Caco-2 (cell line): ENCODE results near the gene MTHFD1L. TPM values are rescaled to one million over a fixed set of nuclear protein-coding genes. Genes with fewer than 3 reads are reported as not detected.

Source experiments
- BruUV-seq: library from RNA; stranded (reverse); fragments of 400-500 nt; replicated peaks from 2 replicates; lab custom pipeline; 2021; lab: Mats Ljungman, UMichigan
- CTCF ChIA-PET: fragments of 300-600 bp; sonication (Branson Sonifier 250); formaldehyde crosslinking; loops from one replicate; lab custom pipeline; 2022; ENCODE audit warnings: antibody characterized with exemption; lab: Charles Lee
- POLR2A ChIA-PET: fragments of 300-600 bp; sonication (Branson Sonifier 250); formaldehyde crosslinking; loops from one replicate; lab custom pipeline; 2022; ENCODE audit warnings: antibody characterized with exemption; lab: Charles Lee
- DNase-seq, 2 experiments: peaks; one replicate each; pipeline versions ENCODE4 v3.0.0 to v3.0.0-alpha.2; 2020 to 2022
- H3K27me3 ChIP-seq: replicated peaks from 2 replicates; pipeline ENCODE4 v1.6.0; 2011; ENCODE audit warnings: low read length; ENCODE audit not compliant: control insufficient read depth, insufficient read depth
- H3K36me3 ChIP-seq: 2 replicates; pipeline ENCODE4 v1.5.1; 2011; ENCODE audit warnings: low read length; ENCODE audit not compliant: control insufficient read depth, insufficient read depth
- H3K4me1 ChIP-seq: fragments of 250-450 bp; sonication (Bioruptor Pico); 2 replicates; pipeline ENCODE4 v1.5.1; 2020; ENCODE audit warnings: mild to moderate bottlenecking
- H3K4me3 ChIP-seq: 2 replicates; pipeline ENCODE4 v1.5.1; 2011; ENCODE audit warnings: low read depth, mild to moderate bottlenecking, control low read depth, low read length
- H3K9me3 ChIP-seq: fragments of 250-450 bp; sonication (Bioruptor Pico); 2 replicates; pipeline ENCODE4 v1.5.1; 2020; ENCODE audit warnings: mild to moderate bottlenecking, moderate library complexity
- H3K27ac Mint-ChIP-seq: one replicate; pipeline ENCODE4 v1.8.0; 2022; ENCODE audit warnings: mixed read lengths; ENCODE audit not compliant: unreplicated experiment
- H3K27me3 Mint-ChIP-seq: one replicate; pipeline ENCODE4 v1.8.0; 2022; ENCODE audit warnings: mixed read lengths; ENCODE audit not compliant: insufficient read depth, unreplicated experiment
- H3K36me3 Mint-ChIP-seq: one replicate; pipeline ENCODE4 v1.8.0; 2022; ENCODE audit warnings: mild to moderate bottlenecking, mixed read lengths; ENCODE audit not compliant: insufficient read depth, unreplicated experiment
- H3K4me1 Mint-ChIP-seq: one replicate; pipeline ENCODE4 v1.8.0; 2022; ENCODE audit warnings: low read depth, mixed read lengths; ENCODE audit not compliant: unreplicated experiment
- H3K4me3 Mint-ChIP-seq: one replicate; pipeline ENCODE4 v1.8.0; 2022; ENCODE audit warnings: mild to moderate bottlenecking, moderate library complexity, mixed read lengths; ENCODE audit not compliant: unreplicated experiment
- H3K9me3 Mint-ChIP-seq: one replicate; pipeline ENCODE4 v1.8.0; 2022; ENCODE audit warnings: mixed read lengths; ENCODE audit not compliant: unreplicated experiment
- CTCF ChIP-seq, 2 experiments: fragments of 200-600 bp in 1 of 2; IDR thresholded peaks; 1 replicate in 1 of 2; 2 replicates in 1 of 2; pipeline versions ENCODE4 v1.5.1 to v1.8.0; 2011 to 2022; ENCODE audit warnings: antibody characterized with exemption in 1 of 2, control low read depth in 1 of 2, inconsistent platforms in 1 of 2, low read depth in 1 of 2, low read length in 1 of 2, mild to moderate bottlenecking in 1 of 2, moderate library complexity in 1 of 2; ENCODE audit not compliant: insufficient read depth in 1 of 2, severe bottlenecking in 1 of 2, unreplicated experiment in 1 of 2
- intact Hi-C: fragments of 100-400 bp; cut with micrococcal nuclease; formaldehyde crosslinking; loops from one replicate; pipeline ENCODE4 v1.10.0; 2022; ENCODE audit not compliant: unreplicated experiment
- total RNA-seq: library from RNA; stranded (reverse); gene quantifications from 2 replicates; pipeline ENCODE4 v1.2.3, GENCODE V29; 2022

MTHFD1L gene
- total RNA-seq, 1 experiment from 2014 or later, result 102 TPM

- Histone ChIP-seq H3K4me3 (no peak overlapping the region), H3K36me3 (no peaks in the 10 kb centered on the region), H3K27me3 (no peaks in the 10 kb centered on the region), H3K9me3 (no peaks in the 10 kb centered on the region), H3K4me1 (peaks cover 11% of the 10 kb centered on the region)
- no peaks in the 10 kb centered on the region for H3K27me3 Mint-ChIP-seq
- no peak overlapping the region for H3K4me3 Mint-ChIP-seq
- no TSS peak for BruUV-seq
- H3K36me3 Mint-ChIP-seq, result peaks cover 5% of the 10 kb centered on the region
- intact Hi-C loops, result loop anchor here (10.0 kb wide), 1 partner anchor 149 kb away; no protein-coding TSS in a partner anchor
- DNase-seq, result no peak
- no peaks in the 10 kb centered on the region for H3K9me3 Mint-ChIP-seq
- CTCF ChIA-PET, result no interaction called here
- TF ChIP-seq CTCF (IDR thresholded peaks at IDR 0.05; ENCODE audit: insufficient read depth in 1 of 2, low read depth in 1 of 2, low read length in 1 of 2, severe bottlenecking in 1 of 2, unreplicated experiment in 1 of 2), result no peak
- POLR2A ChIA-PET, result no interaction called here
- H3K4me1 Mint-ChIP-seq, result peaks cover 14% of the 10 kb centered on the region
- H3K27ac Mint-ChIP-seq, result no peak overlapping the region
Observed at GRCh38 chr6:151063352-151063751, 197.8 kb downstream of the MTHFD1L start.

GRCh38 chr6:151063842-151064647 is 198.5 kb downstream of the MTHFD1L start:
- Mint-ChIP-seq H3K36me3 (peaks cover 5% of the 10 kb centered on the region), H3K4me3 (no peak overlapping the region), H3K27ac (no peak overlapping the region), H3K4me1 (peaks cover 14% of the 10 kb centered on the region), H3K27me3 (no peaks in the 10 kb centered on the region), H3K9me3 (no peaks in the 10 kb centered on the region)
- ChIA-PET CTCF (no interaction called here), POLR2A (no interaction called here)
- no peak for DNase-seq
- H3K4me1 ChIP-seq, result peaks cover 11% of the 10 kb centered on the region
- no peak overlapping the region for H3K4me3 ChIP-seq
- no peaks in the 10 kb centered on the region for H3K27me3 ChIP-seq
- no TSS peak for BruUV-seq
- intact Hi-C loops, result loop anchor here (10.0 kb wide), 1 partner anchor 149 kb away; no protein-coding TSS in a partner anchor
- H3K9me3 ChIP-seq, result no peaks in the 10 kb centered on the region
- H3K36me3 ChIP-seq, result no peaks in the 10 kb centered on the region
- TF ChIP-seq CTCF (IDR thresholded peaks at IDR 0.05; ENCODE audit: insufficient read depth in 1 of 2, low read depth in 1 of 2, low read length in 1 of 2, severe bottlenecking in 1 of 2, unreplicated experiment in 1 of 2), result no peak

GRCh38 chr6:151065027-151065815 is 199.7 kb downstream of the MTHFD1L start:
- no peak for TF ChIP-seq CTCF (IDR thresholded peaks at IDR 0.05; ENCODE audit: insufficient read depth in 1 of 2, low read depth in 1 of 2, low read length in 1 of 2, severe bottlenecking in 1 of 2, unreplicated experiment in 1 of 2)
- no peaks in the 10 kb centered on the region for H3K9me3 ChIP-seq
- no peaks in the 10 kb centered on the region for H3K9me3 Mint-ChIP-seq
- no peaks in the 10 kb centered on the region for H3K36me3 ChIP-seq
- H3K27me3 Mint-ChIP-seq, result no peaks in the 10 kb centered on the region
- H3K27ac Mint-ChIP-seq, result no peak overlapping the region
- peaks cover 11% of the 10 kb centered on the region for H3K4me1 Mint-ChIP-seq
- H3K4me3 Mint-ChIP-seq, result no peak overlapping the region
- no peak for DNase-seq
- H3K36me3 Mint-ChIP-seq, result peaks cover 2% of the 10 kb centered on the region
- BruUV-seq, result no TSS peak
- intact Hi-C loops, result loop anchor here (10.0 kb wide), 1 partner anchor 150 kb away; no protein-coding TSS in a partner anchor
- H3K4me1 ChIP-seq, result peaks cover 4% of the 10 kb centered on the region
- ChIA-PET POLR2A (no interaction called here), CTCF (no interaction called here)
- H3K27me3 ChIP-seq, result no peaks in the 10 kb centered on the region
- H3K4me3 ChIP-seq, result no peak overlapping the region
